Amniotic epithelial cell (primary cell): Measurements from ENCODE around the gene AHCY.
"Not testable (repeated sequence)": the region's sequence is repeated elsewhere in the genome, so short reads cannot be mapped to it uniquely, and the experiment has no call there.

ENCODE experiments used
- DNase-seq: peaks from one replicate; pipeline ENCODE4 v3.0.0-alpha.2; 2010; ENCODE audit warnings: low read depth

The AHCY gene

DNA sequence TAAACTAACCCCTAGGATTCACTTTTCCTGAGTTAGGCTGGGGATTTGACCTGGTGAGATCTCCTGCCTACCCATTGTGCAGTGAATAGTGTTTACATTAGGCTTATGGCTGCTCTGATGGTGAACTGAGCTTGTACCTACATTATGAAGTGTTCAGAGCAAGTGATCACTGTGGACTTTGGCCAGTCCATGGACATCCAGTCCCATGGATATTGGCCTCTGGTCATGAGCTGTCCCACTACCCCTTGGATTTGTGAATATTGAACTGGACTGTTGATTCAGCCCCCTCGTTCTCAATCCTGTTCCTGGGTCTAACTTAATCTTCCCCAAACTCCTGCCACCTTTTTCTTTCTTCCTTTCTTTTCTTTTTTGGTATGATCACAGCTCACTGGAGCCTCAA lies 48.2 kb downstream of the AHCY start:
- no peak for DNase-seq

DNA sequence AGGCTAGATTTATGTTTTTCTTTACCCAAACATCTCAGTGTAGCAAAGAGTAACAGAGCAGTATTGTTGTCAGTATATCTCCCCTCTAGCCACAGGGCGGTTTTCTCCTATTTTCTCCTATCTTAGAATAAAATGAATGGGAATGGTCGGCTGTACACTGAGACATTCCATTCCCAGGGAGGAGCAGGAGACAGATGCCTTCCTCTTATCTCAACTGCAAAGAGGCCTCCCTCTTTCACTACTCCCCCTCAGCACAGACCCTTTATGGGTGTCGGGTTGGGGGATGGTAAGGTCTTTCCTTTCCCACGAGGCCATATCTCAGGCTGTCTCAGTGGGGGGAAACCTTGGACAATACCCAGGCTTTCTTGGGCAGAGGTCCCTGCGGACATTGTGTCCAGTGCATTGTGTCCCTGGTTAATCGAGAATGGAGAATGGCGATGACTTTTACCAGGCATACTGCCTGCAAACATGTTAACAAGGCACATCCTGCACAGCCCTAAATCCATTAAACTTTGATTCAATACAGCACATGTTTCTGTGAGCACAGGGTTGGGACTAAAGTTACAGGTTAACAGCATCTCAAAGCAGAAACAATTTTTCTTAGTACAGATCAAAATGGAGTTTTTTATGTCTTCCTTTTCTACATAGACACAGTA lies 50.6 kb downstream of the AHCY start:
- DNase-seq, result peak; percentile 89

DNA sequence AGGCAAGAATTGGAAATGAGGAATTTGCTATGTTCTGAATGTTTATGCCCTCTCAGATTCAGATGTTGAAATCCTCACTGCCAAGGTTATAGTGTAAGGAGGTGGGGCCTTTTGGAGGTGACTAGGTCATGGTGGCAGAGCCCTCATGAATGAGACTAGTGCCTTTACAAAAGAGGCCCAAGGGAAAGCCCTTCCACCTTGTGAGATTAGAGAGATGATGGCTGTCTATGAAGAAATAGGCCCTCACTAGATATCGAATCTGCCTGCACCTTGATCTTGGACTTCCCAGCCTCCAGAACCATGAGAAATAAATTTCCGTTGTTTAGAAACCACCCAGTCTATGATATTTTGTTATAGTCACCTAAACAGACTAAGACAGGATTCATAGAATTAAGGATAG lies 51.5 kb downstream of the AHCY start:
- DNase-seq, result no peak

DNA sequence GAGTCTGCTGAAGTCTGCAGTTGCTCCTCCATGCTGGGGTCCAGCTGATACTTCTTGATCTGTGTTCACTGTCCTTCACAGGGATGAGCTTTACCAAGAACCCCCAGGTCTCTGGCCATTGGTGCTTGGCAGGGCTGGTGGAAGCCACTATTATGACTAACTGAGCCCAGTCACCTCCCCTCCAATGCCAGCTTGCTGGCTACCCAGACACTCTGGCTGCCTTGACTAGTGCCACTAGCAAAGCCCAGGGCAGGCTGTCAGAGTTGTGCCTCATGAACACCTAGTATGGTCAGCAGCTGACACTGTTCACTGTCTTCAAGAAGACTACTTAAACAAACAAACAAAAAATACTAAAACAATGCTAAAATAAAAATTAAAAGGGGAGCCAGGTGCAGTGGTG lies 53.1 kb downstream of the AHCY start:
- no peak for DNase-seq

DNA sequence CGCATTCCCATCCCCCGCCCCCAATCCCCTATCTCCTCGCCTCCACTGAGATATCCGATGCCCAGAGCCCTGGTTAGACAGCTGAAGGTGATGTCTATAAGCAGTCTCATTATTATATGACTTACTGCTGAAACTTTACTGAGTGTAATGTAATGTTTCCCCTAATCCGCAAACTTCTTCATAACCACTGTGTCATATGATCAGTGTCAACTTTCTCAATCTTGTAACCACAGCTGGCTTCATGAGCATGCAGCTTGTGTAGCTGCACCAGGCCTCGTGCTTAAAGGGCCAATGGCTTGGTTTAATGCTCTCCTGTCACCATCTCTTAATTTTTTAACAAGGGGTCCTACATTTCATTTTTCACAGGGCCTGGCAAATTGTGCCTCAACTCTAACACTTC lies 53.9 kb downstream of the AHCY start:
- peak; percentile 90 for DNase-seq

DNA sequence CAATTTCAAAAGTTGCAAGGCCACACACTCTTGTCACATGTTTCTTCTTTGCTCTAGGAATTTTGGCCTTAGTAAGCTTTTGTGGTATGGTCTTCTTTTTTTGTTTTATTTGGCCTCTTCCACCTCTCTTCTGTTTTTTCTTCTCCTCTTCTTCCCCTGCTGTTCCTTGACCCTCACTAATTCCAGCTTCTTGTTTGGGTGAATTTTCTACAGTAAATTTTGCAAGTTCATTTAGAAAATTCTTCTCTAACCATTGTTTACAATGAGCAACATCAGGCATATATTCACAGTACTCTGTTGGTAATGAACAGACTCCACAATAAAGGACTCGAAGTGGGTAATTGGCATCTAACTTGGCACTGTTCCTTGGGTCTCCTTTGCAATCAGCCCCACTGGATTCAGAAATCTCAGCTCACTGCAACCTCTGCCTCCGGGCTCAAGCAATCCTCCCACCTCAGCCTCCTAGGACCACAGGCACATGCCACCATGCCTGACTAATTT lies 57.0 kb downstream of the AHCY start:
- DNase-seq, result no peak

DNA sequence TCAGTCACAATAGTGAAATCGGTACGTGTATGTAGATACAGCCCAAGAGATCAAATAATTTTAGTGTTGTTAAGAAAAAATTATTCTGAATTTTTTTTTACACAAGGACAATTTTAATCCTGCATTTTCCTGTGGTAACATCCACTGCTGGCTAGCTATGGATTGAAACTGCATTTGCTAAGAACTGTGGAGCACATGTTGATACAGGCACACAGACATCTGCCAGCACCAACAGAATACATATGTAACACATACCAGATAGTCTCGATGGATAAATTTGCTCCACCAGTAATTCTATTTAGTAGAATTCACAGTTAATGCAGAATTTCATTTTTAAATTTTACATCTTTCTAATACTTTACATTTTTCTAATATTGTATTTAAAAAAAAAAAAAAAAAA lies 59.8 kb downstream of the AHCY start:
- no peak for DNase-seq

DNA sequence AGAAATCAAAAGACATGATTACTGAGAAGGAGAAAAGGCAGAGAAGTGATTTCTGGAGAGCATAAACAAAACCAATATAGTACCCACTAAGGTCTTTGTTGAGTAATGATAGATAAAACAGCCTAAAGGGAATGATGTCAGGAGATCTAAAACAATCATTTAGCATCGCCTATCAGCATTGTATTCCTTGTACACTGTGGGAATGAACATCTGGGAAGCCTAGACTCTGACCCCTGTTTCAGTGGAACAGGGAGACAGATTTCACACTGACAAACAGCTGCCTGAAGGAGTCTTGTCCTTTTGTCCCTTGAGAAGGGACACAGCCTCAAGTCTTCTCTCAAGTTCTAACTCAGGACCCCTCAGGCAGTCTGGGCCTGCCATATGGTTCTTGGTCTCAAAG lies 60.3 kb downstream of the AHCY start:
- no peak for DNase-seq

DNA sequence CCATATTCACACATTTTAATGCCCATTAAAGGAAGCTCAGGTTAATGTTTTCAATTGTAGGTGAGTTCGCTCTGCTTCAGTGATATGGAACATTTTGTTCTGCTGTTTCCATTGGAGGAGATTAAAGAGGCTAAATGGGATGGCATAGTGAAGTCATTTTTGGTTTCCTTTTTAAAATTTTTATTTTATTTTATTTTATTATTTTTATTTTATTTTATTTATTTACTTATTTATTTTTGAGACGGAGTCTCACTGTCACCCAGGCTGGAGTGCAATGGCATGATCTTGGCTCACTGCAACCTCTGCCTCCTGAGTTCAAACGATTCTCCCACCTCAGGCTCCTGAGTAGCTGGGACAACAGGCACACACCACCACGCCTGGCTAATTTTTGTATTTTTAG lies 61.1 kb downstream of the AHCY start:
- not testable (repeated sequence) for DNase-seq

DNA sequence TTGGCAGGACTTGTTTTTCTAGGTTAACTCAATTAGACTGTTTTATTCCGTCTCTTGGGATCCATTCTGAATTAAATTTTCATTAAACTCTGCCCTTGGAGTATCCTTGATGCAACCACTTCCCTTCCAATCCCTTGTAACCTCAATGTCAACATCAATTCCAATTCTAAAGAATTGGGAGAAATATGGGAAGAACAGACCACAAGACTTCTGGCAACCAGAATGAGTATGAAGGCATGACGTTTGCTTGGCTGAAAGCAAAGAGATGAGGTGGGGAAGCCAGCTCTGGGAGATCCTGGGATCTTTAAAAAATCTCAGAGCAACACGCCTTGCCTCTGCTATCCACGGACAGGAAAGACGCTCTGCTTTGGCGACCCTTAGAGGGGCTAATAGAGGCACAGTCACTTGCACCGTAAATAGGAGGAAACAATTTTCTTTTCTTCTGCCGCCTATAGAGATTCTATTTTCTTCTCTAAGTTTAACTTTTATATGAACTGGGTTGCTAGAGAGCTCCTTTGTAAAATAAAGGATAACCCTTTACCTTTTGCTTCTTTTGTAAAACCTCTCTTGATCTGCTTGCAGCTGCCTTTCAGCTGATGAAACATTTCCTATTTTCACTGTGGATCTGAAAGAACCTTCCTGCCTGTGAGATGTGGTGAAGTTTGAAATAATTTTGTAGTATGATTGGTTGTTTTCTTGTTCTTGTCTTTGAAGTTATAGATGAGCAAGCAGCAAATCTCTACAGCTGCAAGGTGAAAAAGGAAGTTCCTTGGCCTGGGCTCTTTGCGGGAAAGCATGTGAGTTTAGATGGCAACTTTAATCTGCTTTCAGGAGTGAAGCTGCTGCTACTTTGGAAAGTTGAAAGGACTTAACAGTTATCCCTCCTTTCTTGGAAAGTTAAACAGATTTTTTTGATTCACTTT lies 62.2 kb downstream of the AHCY start, which contains the start of gene ASIP:
ASIP (plus strand) TSS at position 731 of the 923 bp plus-strand sequence. CDS start 18,952 bp downstream, outside the sequence.
- no peak for DNase-seq

DNA sequence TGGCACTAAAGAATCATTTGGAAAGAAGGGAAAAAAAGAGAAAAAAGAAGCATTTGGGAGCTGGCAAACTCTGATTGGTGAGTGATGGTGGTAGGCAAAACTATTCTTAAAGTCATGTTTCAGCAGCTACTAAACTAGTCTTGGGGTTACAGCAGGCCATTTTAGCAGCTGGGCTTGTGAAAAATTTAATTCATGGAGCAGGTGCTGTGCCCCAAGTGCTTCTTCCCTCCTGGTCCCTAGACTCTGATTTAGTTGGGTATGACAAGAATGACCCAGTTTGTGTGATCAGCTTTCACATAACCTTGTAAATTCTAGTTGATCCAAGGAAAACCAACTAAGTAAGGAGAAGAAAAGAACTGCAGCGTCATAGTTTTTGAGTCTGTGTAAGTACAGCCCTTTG lies 63.0 kb downstream of the AHCY start:
- no peak for DNase-seq

DNA sequence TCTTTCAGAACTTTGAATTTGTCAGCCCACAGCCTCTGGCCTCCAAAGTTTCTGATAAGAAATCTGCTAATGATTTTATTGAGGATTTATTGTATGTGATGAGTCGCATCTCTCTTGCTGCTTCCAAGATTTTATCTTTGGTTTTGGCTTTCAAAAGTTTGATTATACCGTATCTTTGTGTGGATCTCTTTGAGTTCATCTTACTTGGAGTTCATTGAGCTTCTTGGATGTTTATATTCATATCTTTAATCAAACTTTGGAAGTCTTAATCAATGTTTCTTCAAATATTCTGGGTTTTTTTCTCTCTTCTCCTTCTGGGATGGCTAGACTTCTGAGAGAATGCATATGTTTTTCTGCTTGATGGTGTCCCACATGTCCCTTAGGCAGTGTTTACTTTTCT lies 65.2 kb downstream of the AHCY start:
- DNase-seq, result no peak

DNA sequence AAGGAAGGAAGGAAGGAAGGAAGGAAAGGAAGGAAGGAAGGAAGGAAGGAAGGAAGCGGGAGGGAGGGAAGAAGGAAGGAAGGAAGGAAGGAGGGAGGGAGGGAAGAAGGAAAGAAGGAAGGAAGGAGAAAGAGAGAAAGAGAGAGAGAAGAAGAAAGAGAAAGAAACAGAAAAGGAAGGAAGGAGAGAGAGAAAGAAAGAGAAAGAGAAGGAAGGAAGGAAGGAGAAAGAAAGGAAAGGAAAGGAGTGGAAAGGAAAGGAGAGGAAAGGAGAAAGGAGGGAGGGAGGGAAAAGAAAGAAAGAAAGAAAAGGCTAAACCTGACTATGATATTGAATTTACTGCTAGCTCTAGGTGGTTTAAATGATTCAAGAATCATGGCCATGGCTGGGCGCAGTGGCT lies 67.3 kb downstream of the AHCY start:
- DNase-seq, result no peak

DNA sequence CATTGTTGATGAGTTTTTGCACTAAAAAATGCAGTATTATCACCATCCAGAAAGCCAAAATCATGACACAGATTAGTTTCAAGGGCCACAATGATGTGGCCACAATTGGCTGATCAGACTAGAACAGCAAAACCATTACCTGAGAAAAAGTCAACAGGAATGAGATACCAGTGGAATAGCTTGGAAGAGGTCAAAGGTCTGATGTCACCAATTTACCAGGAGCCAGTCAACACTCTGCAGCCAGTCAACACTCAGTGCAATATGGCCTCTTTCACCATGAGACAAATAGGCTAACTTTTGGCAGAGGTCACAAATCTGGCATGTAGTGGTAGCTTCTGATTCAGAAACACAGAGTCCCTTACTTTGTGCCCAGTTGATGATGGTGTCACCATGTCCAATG lies 69.5 kb downstream of the AHCY start:
- DNase-seq, result no peak

DNA sequence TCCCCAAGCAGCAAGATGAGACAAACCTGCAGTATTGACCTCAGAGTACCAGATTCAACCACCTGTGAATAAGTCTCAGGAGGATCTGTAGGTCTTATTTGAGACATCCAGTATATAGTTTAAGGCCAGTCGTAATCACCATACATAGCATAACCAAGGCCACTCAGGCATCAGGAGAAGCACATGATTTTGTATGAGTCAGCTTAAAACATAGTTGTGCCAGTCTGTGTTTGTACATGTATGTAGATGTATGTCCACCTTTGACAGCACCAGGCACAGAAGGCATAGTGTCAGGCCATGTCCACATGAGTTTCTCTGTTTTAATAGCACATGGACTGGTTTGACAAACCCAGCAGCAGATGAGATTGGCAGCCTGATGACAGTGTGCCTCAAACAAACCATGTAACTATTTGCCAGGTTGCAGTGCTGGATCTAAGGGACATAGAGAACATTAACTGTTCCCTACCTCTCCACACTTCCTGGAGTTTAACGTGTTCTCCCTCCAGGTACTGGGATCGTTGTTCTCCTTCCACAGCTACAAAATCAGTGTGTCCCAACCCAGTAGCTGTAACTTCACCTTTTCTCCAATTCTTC lies 70.6 kb downstream of the AHCY start:
- DNase-seq, result no peak

DNA sequence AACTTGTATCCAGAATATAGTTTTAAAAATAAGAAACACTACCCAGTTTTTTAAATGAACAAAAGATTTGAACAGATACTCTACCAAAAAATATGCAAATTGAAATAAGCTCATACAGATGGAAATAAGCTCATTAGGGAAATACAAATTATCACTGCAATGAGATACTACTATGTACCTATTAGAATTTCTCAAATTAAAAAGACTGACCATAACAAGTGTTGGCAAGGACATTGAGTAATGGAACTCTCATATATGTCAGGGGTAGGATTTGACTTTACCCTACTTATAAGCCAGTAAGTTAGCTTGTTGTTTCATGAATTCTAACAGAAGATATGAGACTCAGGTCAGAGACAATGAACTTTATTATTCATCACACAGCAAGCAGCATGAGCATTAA lies 71.5 kb downstream of the AHCY start:
- no peak for DNase-seq
